H9 (cell line): ENCODE data around the gene PREX1. TPM values are rescaled to one million over a fixed set of nuclear protein-coding genes. Genes with fewer than 3 reads are reported as not detected.
A peak's percentile ranks its signal among the peaks of the same experiment; 100 is the strongest.

Experiments used
- DNase-seq: peaks from one replicate; pipeline ENCODE4 v3.0.0-alpha.2; 2017
- H2AFZ ChIP-seq: one replicate; pipeline ENCODE4 v1.6.1; 2013; ENCODE audit warnings: mild to moderate bottlenecking, low read length, control low read depth, moderate library complexity
- H2AK5ac ChIP-seq: 2 replicates; pipeline ENCODE4 v1.6.1; 2013; ENCODE audit warnings: low read length, control low read depth, mixed read lengths; ENCODE audit not compliant: insufficient read length
- H2BK120ac ChIP-seq: one replicate; pipeline ENCODE4 v1.6.1; 2013; ENCODE audit warnings: low read depth, mild to moderate bottlenecking, low read length, control low read depth, inconsistent platforms; ENCODE audit not compliant: poor library complexity, severe bottlenecking
- H2BK12ac ChIP-seq: 2 replicates; pipeline ENCODE4 v1.6.1; 2013; ENCODE audit warnings: low read length, control low read depth, mixed read lengths, low read depth; ENCODE audit not compliant: insufficient read length
- H2BK15ac ChIP-seq: 2 replicates; pipeline ENCODE4 v1.6.1; 2013; ENCODE audit warnings: low read depth, low read length, control low read depth
- H2BK20ac ChIP-seq: one replicate; pipeline ENCODE4 v1.6.1; 2013; ENCODE audit warnings: low read depth, mild to moderate bottlenecking, low read length, control low read depth, inconsistent platforms; ENCODE audit not compliant: poor library complexity, severe bottlenecking
- H2BK5ac ChIP-seq: 2 replicates; pipeline ENCODE4 v1.6.1; 2013; ENCODE audit warnings: low read length, control low read depth, mixed read lengths; ENCODE audit not compliant: insufficient read length
- H3K14ac ChIP-seq: 2 replicates; pipeline ENCODE4 v1.6.1; 2013; ENCODE audit warnings: low read length, control low read depth; ENCODE audit not compliant: insufficient read depth
- H3K18ac ChIP-seq: 2 replicates; pipeline ENCODE4 v1.6.1; 2013; ENCODE audit warnings: low read depth, mild to moderate bottlenecking, mixed read lengths, low read length, control low read depth; ENCODE audit not compliant: insufficient read length
- H3K23ac ChIP-seq: 2 replicates; pipeline ENCODE4 v1.6.1; 2013; ENCODE audit warnings: low read length, control low read depth, mixed read lengths, low read depth; ENCODE audit not compliant: insufficient read length
- H3K23me2 ChIP-seq: 2 replicates; pipeline ENCODE4 v1.6.1; 2013; ENCODE audit warnings: low read depth, mild to moderate bottlenecking, mixed read lengths, low read length, control low read depth; ENCODE audit not compliant: insufficient read length, poor library complexity, severe bottlenecking
- H3K27ac ChIP-seq: 2 replicates; pipeline ENCODE4 v1.5.1; 2013; ENCODE audit warnings: low read length, control low read depth, mixed read lengths, low read depth; ENCODE audit not compliant: insufficient read length
- H3K27me3 ChIP-seq: 2 replicates; pipeline ENCODE4 v1.6.1; 2013; ENCODE audit warnings: low read length, control low read depth, inconsistent platforms; ENCODE audit not compliant: insufficient read depth
- H3K4ac ChIP-seq: 2 replicates; pipeline ENCODE4 v1.6.1; 2013; ENCODE audit warnings: low read depth, mild to moderate bottlenecking, control low read depth, inconsistent platforms, low read length, moderate library complexity
- H3K4me1 ChIP-seq: 2 replicates; pipeline ENCODE4 v1.6.1; 2013; ENCODE audit warnings: low read length, control low read depth, inconsistent platforms; ENCODE audit not compliant: insufficient read depth
- H3K4me2 ChIP-seq: 2 replicates; pipeline ENCODE4 v1.6.1; 2013; ENCODE audit warnings: low read length, control low read depth, mixed read lengths; ENCODE audit not compliant: insufficient read length, insufficient read depth
- H3K56ac ChIP-seq: 2 replicates; pipeline ENCODE4 v1.6.1; 2013; ENCODE audit warnings: low read depth, mild to moderate bottlenecking, mixed read lengths, low read length, control low read depth; ENCODE audit not compliant: insufficient read length
- H3K79me1 ChIP-seq: 2 replicates; pipeline ENCODE4 v1.6.1; 2013; ENCODE audit warnings: low read depth, mild to moderate bottlenecking, moderate library complexity, low read length, control low read depth, inconsistent platforms; ENCODE audit not compliant: insufficient read depth, poor library complexity, severe bottlenecking
- H3K79me2 ChIP-seq: 2 replicates; pipeline ENCODE4 v1.6.1; 2013; ENCODE audit warnings: low read length, control low read depth, inconsistent platforms; ENCODE audit not compliant: insufficient read depth
- H3K9ac ChIP-seq: 2 replicates; pipeline ENCODE4 v1.6.1; 2013; ENCODE audit warnings: low read length, control low read depth, mixed read lengths; ENCODE audit not compliant: insufficient read length; ENCODE audit errors: extremely low read depth
- H3K9me3 ChIP-seq: one replicate; pipeline ENCODE4 v1.6.1; 2013; ENCODE audit warnings: low read depth, low read length, inconsistent platforms; ENCODE audit not compliant: control insufficient read depth
- H3T11ph ChIP-seq: one replicate; pipeline ENCODE4 v1.6.1; 2013; ENCODE audit warnings: mild to moderate bottlenecking, low read length, control low read depth, inconsistent platforms
- H4K20me1 ChIP-seq: one replicate; pipeline ENCODE4 v1.6.1; 2013; ENCODE audit not compliant: control insufficient read depth, insufficient read length, insufficient read depth
- H4K5ac ChIP-seq: 2 replicates; pipeline ENCODE4 v1.6.1; 2013; ENCODE audit warnings: low read depth, mild to moderate bottlenecking, mixed read lengths, low read length, control low read depth; ENCODE audit not compliant: insufficient read length
- H4K8ac ChIP-seq: replicated peaks from 2 replicates; pipeline ENCODE4 v1.6.1; 2013; ENCODE audit warnings: low read length, control low read depth, mixed read lengths, low read depth; ENCODE audit not compliant: insufficient read length
- H4K91ac ChIP-seq: 2 replicates; pipeline ENCODE4 v1.6.1; 2013; ENCODE audit warnings: low read depth, mild to moderate bottlenecking, moderate library complexity, mixed read lengths, low read length, control low read depth; ENCODE audit not compliant: insufficient read length
- H3K27ac Mint-ChIP-seq, 3 experiments: 2 replicates in 2 of 3; 3 replicates in 1 of 3; pipeline ENCODE4 v1.8.0; 2020 to 2021; ENCODE audit warnings: mixed read lengths in 3 of 3, mild to moderate bottlenecking in 1 of 3, moderate library complexity in 1 of 3
- H3K27me3 Mint-ChIP-seq: 2 replicates; pipeline ENCODE4 v1.8.0; 2021; ENCODE audit warnings: low read depth, mild to moderate bottlenecking, moderate library complexity, mixed read lengths
- H3K36me3 Mint-ChIP-seq, 3 experiments: 2 replicates in 2 of 3; 3 replicates in 1 of 3; pipeline ENCODE4 v1.8.0; 2020 to 2021; ENCODE audit warnings: low read depth in 3 of 3, mixed read lengths in 3 of 3; ENCODE audit not compliant: insufficient read depth in 1 of 3
- H3K4me1 Mint-ChIP-seq, 2 experiments: 2 replicates each; pipeline ENCODE4 v1.8.0; 2020; ENCODE audit warnings: mixed read lengths in 2 of 2
- H3K4me3 Mint-ChIP-seq, 2 experiments: 2 replicates in 1 of 2; 3 replicates in 1 of 2; pipeline ENCODE4 v1.8.0; 2020 to 2021; ENCODE audit warnings: mild to moderate bottlenecking in 2 of 2, mixed read lengths in 2 of 2, moderate library complexity in 1 of 2
- H3K9me3 Mint-ChIP-seq, 2 experiments: 2 replicates in 1 of 2; 3 replicates in 1 of 2; pipeline ENCODE4 v1.8.0; 2020; ENCODE audit warnings: mild to moderate bottlenecking in 2 of 2, mixed read lengths in 2 of 2, moderate library complexity in 1 of 2
- CTCF ChIP-seq: fragments of 200-600 bp; sonication (generic); conservative IDR thresholded peaks from 3 replicates; pipeline ENCODE4 v1.8.0; 2021; ENCODE audit warnings: antibody characterized with exemption, mild to moderate bottlenecking
- WGBS: extraction: QIAGEN DNeasy Blood & Tissue Kit; methylation state at CpG from one replicate; pipeline ENCODE4 v1.1.7; 2013; ENCODE audit warnings: missing lambda C conversion rate, low lambda C conversion rate, mixed read lengths; ENCODE audit not compliant: insufficient read length; ENCODE audit errors: extremely low coverage; 5-methylcytosine and 5-hydroxymethylcytosine counted together
- total RNA-seq: library from RNA; stranded (reverse); gene quantifications from 2 replicates; pipeline ENCODE4 v1.2.1, GENCODE V29; 2021

Gene PREX1
- total RNA-seq, 1 experiment from 2014 or later, result 6.6 TPM

GRCh38 chr20:48657426-48658197 is 170.2 kb downstream of the PREX1 start:
- Histone ChIP-seq H2BK20ac (no peak overlapping the region), H3K27ac (no peak overlapping the region), H3K79me1 (no peaks in the 10 kb centered on the region), H3K4ac (no peak overlapping the region), H4K5ac (no peak overlapping the region), H2BK120ac (no peak overlapping the region), H3K23me2 (no peaks in the 10 kb centered on the region), H2AFZ (no peak overlapping the region), H3K79me2 (no peaks in the 10 kb centered on the region), H3T11ph (no peak overlapping the region), H3K27me3 (no peaks in the 10 kb centered on the region), H3K23ac (no peak overlapping the region), H2AK5ac (no peak overlapping the region), H3K18ac (no peak overlapping the region), H4K8ac (no peak overlapping the region), H3K4me2 (no peak overlapping the region), H4K91ac (peak overlapping the region; percentile 54), H3K4me1 (no peaks in the 10 kb centered on the region), H3K9me3 (no peaks in the 10 kb centered on the region), H3K14ac (no peak overlapping the region), H2BK15ac (no peak overlapping the region), H3K56ac (no peak overlapping the region), H3K9ac (no peak overlapping the region), H4K20me1 (peaks cover 2% of the 10 kb centered on the region), H2BK5ac (no peak overlapping the region), H2BK12ac (no peak overlapping the region)
- peaks cover 0 to 10% (median 8%) of the 10 kb centered on the region in 3 experiments; a peak in 5 of 7 replicates for H3K36me3 Mint-ChIP-seq
- H3K9me3 Mint-ChIP-seq, result peaks cover 4 to 7% of the 10 kb centered on the region in 2 experiments; a peak in 3 of 5 replicates
- peaks cover 4% of the 10 kb centered on the region in 2 experiments; a peak in 2 of 4 replicates for H3K4me1 Mint-ChIP-seq
- H3K27ac Mint-ChIP-seq, result peak overlapping the region in 1 of 3 experiments; percentile 44; a peak in 2 of 7 replicates
- peak; percentile 76 for DNase-seq
- H3K27me3 Mint-ChIP-seq, result no peaks in the 10 kb centered on the region; the same call in 1 of the 2 replicates
- WGBS, result no CpG with 5 or more reads among the region's 21 CpGs
- TF ChIP-seq CTCF, result peak; percentile 95
- H3K4me3 Mint-ChIP-seq, result no peak overlapping the region; a peak in 1 of 5 replicates
